PC-9 (cell line): ENCODE data around the gene ALG12.

Experiments used
- EZH2 ChIP-seq: fragments of 200-600 bp; sonication (generic); IDR thresholded peaks from 2 replicates; pipeline ENCODE4 v1.8.0; 2017; ENCODE audit warnings: antibody characterized with exemption, low read depth
- TF ChIP-seq, protein P1 (sequence below): fragments of 200-600 bp; sonication (generic); conservative IDR thresholded peaks from 2 replicates; pipeline ENCODE4 v1.6.1; 2017; ENCODE audit warnings: mixed run types, antibody characterized with exemption, mild to moderate bottlenecking, moderate library complexity

DNA sequence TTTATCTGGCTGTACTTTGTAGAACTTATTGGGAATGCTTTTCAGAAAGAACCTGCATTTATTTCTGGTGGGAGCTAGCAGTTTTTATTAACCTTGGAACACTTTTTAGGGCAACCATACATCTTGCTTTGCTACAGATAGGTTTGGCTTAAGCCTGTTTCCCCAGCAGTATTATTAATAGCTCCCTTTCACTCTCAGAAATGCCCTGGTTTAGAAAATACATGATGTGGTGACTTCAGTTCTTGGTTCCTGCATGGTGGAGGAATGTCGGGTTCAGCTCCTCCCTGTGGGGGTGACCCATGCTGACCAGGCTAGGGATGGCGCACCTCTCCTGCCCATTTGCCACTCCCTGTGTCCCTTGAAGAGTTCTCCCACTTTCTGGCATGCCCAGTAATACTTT lies 36.4 kb downstream of the ALG12 start:
- TF ChIP-seq, protein P1, sequence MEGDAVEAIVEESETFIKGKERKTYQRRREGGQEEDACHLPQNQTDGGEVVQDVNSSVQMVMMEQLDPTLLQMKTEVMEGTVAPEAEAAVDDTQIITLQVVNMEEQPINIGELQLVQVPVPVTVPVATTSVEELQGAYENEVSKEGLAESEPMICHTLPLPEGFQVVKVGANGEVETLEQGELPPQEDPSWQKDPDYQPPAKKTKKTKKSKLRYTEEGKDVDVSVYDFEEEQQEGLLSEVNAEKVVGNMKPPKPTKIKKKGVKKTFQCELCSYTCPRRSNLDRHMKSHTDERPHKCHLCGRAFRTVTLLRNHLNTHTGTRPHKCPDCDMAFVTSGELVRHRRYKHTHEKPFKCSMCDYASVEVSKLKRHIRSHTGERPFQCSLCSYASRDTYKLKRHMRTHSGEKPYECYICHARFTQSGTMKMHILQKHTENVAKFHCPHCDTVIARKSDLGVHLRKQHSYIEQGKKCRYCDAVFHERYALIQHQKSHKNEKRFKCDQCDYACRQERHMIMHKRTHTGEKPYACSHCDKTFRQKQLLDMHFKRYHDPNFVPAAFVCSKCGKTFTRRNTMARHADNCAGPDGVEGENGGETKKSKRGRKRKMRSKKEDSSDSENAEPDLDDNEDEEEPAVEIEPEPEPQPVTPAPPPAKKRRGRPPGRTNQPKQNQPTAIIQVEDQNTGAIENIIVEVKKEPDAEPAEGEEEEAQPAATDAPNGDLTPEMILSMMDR: no peak
- no peak for TF ChIP-seq EZH2
